GM19438 (cell line): ENCODE measurements around the gene MYBPC1.
"Not testable (repeated sequence)": the region's sequence is repeated elsewhere in the genome, so short reads cannot be mapped to it uniquely, and the experiment has no call there.

Experiments
- ATAC-seq: cut with Tn5 transposase; IDR thresholded peaks from one replicate; pipeline ENCODE4 v1.9.1; 2021; ENCODE audit warnings: low read depth; ENCODE audit not compliant: unreplicated experiment

The MYBPC1 gene

GRCh38 chr12:101653503-101653902 lies 58.7 kb downstream of the MYBPC1 start:
- no peak for ATAC-seq

- no peak for ATAC-seq
Measured at GRCh38 chr12:101654442-101654841, 59.7 kb downstream of the MYBPC1 start.

DNA sequence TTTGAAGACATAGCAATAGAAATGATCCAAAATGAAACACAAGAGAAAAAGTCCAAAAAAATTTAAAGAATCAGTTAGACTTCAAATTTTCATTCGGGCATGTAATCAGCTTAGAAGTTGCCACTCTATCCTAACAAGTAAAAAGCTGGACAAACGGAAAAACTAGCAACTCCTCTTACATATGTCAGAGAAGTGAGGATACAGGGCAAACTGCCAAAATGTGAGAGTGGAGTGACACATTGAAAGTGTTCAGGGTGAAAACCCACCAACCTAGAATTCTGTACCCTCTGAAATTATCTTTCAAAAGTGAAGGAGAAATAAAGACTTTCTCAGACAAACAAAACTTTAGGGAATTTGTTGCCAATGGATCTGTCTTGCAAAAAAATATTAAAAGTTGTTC lies 60.6 kb downstream of the MYBPC1 start:
- no peak for ATAC-seq

GRCh38 chr12:101660662-101661061 lies 65.9 kb downstream of the MYBPC1 start:
- not testable (repeated sequence) for ATAC-seq

GRCh38 chr12:101663298-101663697 lies 68.5 kb downstream of the MYBPC1 start:
- no peak for ATAC-seq

GRCh38 chr12:101664992-101665391 lies 70.2 kb downstream of the MYBPC1 start:
- no peak for ATAC-seq

- no peak for ATAC-seq
Measured at GRCh38 chr12:101666052-101666728, 71.4 kb downstream of the MYBPC1 start.

- ATAC-seq = no peak
Measured at GRCh38 chr12:101667591-101667990, 72.8 kb downstream of the MYBPC1 start.

DNA sequence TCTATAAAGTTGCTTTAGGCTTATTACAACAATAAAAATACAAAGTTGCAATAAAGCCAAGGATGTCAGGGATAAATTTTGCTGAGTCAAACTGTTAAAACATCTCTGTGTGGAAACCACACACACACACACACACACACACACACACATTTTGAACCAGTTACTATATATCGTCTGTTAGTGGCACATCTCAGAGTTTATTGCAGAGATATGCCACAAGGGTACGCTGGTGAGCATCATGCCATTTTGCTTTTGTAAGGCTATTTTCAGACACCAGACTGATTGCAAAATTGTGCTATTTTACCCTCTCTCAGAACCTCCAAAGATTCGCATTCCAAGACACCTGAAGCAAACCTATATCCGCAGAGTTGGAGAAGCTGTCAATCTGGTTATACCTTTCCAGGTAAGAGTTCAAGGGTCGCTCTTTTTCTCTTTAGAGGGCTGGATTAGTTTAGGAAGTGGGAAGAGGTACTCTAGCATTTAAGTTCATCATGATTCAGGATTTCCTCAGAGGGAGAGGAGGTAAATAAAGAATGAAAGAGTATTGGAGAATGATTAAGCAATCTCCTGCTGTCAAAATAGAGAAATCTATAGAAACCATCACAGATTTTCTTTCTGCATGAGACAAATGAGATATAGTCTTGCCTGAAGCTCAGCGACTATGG lies 75.4 kb downstream of the MYBPC1 start:
- no peak for ATAC-seq

- ATAC-seq = peak; percentile 92
Measured at GRCh38 chr12:101671157-101671791, 76.5 kb downstream of the MYBPC1 start.

DNA sequence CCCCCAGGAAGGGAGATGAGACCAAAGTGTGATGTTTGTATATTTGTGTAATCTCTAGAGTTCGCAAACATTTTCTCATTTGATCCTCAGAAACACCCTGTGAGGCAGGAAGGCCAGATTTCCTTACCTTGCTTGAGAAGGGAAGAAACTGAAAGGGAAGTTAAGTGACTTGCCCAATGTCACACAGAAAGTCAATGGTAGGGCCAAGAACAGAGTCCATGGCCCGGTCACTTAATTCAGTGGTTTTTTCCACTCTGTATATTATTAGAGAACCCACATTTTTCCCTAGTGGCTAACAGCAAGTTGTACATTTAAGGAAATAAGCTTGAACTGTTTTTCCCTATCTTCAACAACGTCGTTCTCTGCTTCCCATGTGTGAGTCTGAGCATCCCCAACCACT lies 77.1 kb downstream of the MYBPC1 start:
- ATAC-seq = peak; percentile 36

GRCh38 chr12:101675555-101675954 lies 80.8 kb downstream of the MYBPC1 start:
- ATAC-seq = no peak

GRCh38 chr12:101676497-101676896 lies 81.7 kb downstream of the MYBPC1 start:
- ATAC-seq = not testable (repeated sequence)

DNA sequence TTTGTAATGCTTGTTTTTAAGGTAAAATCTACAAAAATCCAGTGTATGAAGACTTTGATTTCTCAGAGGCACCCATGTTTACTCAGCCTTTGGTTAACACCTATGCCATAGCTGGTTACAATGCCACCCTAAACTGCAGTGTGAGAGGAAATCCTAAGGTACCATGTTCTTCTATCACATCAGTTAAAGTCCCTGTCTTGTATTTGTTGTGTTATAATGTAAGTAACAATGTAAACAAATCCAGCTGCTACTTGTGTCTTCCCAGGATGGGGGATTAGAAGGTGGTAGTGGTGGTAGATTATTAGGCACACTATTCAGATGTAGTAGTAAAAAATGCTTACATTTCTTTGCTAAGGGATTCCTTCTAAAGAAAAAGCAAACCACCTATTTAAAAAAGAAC lies 83.3 kb downstream of the MYBPC1 start:
- no peak for ATAC-seq

DNA sequence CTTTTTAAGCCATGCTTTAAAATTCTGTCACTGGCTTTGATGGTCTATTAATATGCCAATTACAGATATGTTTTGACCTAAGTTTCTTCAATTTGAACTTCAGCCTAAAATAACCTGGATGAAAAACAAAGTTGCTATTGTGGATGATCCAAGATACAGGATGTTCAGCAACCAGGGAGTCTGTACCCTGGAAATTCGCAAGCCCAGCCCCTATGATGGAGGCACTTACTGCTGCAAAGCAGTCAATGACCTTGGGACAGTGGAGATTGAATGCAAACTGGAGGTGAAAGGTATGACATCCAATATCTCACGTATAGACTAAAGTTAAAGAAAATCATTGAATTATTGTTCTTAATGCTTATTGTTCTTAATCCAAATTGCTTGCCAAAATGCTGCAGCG lies 85.5 kb downstream of the MYBPC1 start:
- no peak for ATAC-seq

- ATAC-seq = no peak
Measured at GRCh38 chr12:101680647-101681046, 85.9 kb downstream of the MYBPC1 start.

DNA sequence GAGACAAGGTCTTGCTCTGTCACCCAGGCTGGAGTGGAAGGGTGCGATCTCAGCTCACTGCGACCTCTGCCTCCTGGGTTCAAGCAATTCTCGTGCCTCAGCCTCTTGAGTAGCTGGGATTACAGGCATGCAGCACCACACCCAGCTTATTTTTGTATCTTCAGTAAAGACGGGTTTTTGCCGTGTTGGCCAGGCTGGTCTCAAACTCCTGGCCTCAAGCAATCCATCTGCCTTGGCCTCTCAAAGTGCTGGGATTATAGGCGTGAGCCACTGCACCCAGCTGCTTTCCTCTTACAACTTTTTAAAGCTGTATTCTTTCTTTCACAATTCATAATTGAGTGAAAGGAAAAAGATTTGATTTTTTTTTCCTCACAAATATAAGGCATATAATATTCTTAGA lies 86.9 kb downstream of the MYBPC1 start:
- not testable (repeated sequence) for ATAC-seq

GRCh38 chr12:101685092-101685491 lies 90.3 kb downstream of the MYBPC1 start:
- no peak for ATAC-seq

- no peak for ATAC-seq
Measured at GRCh38 chr12:101686176-101686575, 91.4 kb downstream of the MYBPC1 start.

DNA sequence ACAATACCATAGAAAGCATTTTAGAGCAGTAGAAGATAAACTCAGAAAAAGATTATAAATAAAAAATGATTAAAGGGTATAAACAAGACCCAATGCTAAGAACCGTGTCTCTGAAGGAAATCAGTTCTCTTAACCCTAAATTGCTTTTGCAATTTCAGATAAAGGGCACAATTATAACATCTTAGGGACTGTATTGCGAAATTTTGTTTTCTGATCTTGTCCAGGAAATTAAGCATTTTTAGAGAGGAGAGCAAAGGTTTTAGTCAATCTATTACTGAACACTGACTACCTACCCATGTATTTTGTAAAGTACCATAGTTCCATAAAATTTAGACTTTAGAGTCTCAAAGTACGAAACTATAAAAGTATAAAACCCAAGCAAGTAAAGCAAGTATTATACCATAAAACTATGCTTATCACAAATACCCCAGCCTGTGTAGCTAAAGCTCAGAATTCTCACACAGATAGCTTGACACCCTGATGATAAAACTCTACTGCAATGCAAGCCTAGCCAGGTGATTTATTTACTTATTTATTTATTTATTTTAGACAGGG lies 95.8 kb downstream of the MYBPC1 start:
- no peak for ATAC-seq

DNA sequence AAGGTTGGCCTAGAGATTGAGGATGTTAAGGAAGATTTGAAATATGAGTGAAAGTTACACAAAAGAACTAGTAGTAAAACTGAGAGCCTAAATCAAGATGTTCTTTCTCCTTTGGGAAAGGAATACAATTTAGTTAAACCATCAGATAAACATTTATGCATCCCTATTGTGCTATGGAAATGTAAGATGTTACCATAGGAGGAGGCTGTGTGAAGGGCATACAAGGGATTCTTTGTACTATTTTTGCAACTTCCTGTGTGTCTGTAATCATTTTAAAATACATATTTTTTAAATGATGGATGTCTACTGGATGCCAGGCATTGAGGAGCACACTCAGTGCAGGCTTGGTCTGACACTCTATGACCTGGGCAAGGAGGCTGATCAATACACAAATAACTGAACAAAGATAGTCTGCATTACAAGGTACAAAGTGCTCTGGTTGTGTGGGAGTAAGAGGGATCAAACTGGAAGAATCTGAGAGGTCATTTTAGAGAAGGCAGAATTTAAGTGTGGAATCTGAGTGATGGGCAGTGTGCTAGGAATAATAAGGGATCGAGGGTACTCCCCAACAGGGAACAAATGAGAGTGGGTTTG lies 96.8 kb downstream of the MYBPC1 start:
- ATAC-seq = no peak
